ENCODE results near the gene SH3TC1.

GRCh38 chr4:8191136-8191747, 7.8 kb upstream of the SH3TC1 start:
- no peak for TF ChIP-seq EZH2 (IDR thresholded peaks at IDR 0.05; ENCODE audit: borderline replicate concordance, low read length)
- TF ChIP-seq, protein P1, sequence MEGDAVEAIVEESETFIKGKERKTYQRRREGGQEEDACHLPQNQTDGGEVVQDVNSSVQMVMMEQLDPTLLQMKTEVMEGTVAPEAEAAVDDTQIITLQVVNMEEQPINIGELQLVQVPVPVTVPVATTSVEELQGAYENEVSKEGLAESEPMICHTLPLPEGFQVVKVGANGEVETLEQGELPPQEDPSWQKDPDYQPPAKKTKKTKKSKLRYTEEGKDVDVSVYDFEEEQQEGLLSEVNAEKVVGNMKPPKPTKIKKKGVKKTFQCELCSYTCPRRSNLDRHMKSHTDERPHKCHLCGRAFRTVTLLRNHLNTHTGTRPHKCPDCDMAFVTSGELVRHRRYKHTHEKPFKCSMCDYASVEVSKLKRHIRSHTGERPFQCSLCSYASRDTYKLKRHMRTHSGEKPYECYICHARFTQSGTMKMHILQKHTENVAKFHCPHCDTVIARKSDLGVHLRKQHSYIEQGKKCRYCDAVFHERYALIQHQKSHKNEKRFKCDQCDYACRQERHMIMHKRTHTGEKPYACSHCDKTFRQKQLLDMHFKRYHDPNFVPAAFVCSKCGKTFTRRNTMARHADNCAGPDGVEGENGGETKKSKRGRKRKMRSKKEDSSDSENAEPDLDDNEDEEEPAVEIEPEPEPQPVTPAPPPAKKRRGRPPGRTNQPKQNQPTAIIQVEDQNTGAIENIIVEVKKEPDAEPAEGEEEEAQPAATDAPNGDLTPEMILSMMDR (IDR thresholded peaks at IDR 0.05; ENCODE audit: low read length), result no peak
